GM18858 (cell line): ENCODE data around the gene LANCL1.

Source experiments
- ATAC-seq: cut with Tn5 transposase; IDR thresholded peaks from one replicate; pipeline ENCODE4 v1.9.1; 2021; ENCODE audit not compliant: unreplicated experiment

Gene LANCL1, protein sequence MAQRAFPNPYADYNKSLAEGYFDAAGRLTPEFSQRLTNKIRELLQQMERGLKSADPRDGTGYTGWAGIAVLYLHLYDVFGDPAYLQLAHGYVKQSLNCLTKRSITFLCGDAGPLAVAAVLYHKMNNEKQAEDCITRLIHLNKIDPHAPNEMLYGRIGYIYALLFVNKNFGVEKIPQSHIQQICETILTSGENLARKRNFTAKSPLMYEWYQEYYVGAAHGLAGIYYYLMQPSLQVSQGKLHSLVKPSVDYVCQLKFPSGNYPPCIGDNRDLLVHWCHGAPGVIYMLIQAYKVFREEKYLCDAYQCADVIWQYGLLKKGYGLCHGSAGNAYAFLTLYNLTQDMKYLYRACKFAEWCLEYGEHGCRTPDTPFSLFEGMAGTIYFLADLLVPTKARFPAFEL

GRCh38 chr2:210476194-210477128, at the start of gene LANCL1:
LANCL1 (minus strand) TSS chr2:210476759; CDS start chr2:210476396, 363 bp downstream.
- ATAC-seq = peak; percentile 99

GRCh38 chr2:210524533-210524932, 48.0 kb upstream of the LANCL1 start:
- no peak for ATAC-seq

DNA sequence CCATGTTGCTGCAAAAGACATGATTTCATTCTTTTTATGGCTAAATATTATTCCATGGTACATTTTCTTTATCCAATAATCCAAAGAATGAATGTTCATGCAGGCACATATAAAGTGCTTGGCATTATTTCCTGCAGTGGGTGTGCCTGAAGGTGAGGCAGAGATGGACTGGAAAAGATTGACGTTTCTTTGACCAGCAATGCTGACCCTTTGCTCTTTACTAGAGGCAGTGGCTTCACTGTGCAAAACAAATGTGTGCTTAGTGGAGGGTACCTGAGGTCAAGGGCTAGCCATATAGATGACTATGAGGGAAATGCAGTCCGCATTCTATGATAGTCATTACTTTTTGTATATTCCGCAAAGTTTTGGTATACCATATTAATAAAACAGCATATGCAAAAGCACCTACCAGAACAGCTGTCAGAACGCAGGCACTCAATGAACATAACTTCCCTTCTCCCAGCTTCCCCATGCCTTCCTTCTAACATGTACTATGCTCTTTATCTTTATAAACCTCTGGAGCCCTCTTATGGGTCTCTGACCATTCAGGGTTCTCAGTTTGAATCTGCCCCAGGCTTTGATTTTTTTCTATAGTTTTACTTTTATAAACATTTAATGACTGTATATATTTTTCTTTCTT, 47.2 kb upstream of the LANCL1 start:
- no peak for ATAC-seq

DNA sequence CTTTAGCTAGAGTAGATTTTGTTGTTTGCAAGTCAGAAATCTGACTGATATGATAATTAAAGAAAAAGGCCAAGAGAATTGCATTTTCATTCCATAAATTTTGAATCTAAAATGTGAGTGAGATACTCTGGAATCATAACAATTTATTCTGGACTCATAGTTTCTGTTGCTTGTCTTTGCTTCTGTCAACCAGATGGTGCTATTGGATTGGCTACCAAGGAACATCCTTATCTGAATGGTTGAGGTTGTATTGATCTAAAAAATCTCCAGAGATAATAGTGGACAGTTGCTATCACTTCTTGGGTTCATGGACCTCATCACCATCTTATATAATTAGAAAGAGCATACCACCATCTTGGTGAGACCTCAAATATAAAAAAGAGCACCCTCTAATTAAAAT, 45.8 kb upstream of the LANCL1 start:
- ATAC-seq = no peak

GRCh38 chr2:210519594-210519993, 43.0 kb upstream of the LANCL1 start:
- ATAC-seq = no peak

DNA sequence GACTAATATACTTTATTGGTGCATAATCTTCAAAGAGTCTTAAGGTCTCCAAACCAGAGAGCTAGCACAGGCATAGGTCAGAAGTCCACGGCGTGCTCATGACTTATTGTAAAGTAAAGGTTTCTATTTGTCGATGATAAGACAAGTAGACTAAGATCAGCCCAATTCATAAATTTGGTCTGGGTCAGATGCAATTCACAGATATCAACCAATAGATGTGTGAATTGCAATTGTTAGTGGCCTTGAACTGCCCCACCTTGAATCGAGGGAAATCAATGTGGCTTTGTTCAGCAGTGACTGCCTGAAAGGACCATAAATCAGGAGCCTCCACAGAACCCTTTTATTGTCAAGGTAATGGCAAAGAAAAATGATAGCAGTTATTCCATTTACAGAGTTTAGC, 40.7 kb upstream of the LANCL1 start:
- no peak for ATAC-seq

- ATAC-seq = no peak
These were observed 39.4 kb upstream of the LANCL1 start for GRCh38 chr2:210515911-210516310.

DNA sequence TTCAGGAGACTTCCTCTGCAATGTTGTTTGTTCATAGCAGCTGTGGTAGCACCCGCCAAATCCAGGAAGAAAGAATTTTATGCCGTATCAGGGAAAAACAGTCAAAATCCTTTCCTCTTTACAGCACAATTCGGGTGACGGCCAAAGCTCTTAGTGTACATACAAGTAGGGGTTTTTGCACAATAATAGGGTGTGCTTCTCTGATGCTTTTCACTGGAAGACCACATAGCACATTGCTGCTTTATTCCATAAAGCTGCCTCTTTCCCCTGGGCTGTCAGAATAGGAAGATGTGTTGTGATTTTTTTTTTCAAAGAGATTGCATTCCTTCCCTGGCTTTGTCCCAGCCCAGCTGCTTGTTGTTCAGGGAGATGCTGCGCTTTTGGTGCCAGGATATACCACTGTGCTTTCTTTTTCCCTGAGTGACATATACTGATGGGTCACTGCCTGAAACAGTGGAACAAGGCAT, 27.2 kb upstream of the LANCL1 start:
- no peak for ATAC-seq

- ATAC-seq = peak; percentile 90
These were observed 26.6 kb upstream of the LANCL1 start for GRCh38 chr2:210503001-210503623.

GRCh38 chr2:210496512-210496911, 20.0 kb upstream of the LANCL1 start:
- peak; percentile 89 for ATAC-seq

DNA sequence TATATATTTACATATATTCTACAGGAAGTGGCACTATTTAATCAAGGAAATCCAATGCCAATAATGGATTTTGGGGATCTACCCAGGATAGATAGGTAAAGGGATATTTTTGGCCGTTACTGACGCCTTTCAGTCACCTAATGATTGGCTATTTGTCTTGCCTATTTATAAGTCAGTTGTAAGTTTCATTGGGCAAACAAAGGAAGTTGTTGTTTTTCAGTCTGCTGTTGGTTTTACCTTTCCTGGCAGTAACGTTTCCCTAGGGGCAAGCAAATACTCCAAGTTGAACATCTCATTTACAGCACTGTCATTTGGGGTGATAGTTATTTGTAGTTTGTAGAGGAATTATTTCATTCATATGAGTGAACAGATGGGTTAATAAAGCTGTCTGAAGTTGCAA, 17.0 kb upstream of the LANCL1 start:
- ATAC-seq = no peak

GRCh38 chr2:210481601-210482175, 5.1 kb upstream of the LANCL1 start:
- ATAC-seq = no peak

DNA sequence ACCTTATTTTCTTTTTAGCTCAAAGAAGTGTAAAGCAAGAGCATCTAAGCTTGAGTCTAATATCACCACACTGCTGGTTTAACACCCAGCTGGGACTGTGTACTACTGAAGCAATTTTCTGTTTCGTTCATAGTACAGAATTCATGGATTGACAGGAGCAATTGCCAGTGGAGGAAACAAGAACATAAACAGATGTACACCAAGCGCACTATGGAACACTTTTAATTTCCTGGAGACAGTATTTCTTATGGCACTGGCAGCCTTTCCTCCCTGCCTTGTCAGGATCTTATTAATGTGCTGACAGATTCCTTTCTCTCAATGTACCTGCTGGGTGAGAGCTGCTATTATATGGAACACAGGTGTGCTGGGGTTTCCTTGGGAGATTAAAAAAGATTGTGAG, 4.2 kb upstream of the LANCL1 start:
- no peak for ATAC-seq

DNA sequence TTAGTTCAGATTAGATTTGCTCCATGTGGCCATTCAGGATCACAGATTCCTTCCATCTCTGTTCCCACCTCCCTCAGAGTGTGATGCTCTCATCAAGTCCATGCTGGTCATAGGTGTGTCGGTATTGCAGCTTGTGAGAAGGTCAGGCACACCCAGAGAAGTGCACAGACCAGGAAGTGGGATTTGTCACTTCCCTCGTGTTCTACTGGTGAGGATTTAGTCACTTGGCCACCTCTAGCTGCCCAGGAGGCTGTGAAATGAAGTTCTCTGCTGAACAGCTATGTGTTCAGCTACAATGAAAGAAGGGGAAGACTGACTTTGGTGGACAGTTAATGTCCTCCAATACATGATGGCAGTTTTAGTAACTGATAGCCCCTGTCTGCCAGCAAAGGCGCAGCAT, 3.5 kb upstream of the LANCL1 start:
- ATAC-seq = no peak

DNA sequence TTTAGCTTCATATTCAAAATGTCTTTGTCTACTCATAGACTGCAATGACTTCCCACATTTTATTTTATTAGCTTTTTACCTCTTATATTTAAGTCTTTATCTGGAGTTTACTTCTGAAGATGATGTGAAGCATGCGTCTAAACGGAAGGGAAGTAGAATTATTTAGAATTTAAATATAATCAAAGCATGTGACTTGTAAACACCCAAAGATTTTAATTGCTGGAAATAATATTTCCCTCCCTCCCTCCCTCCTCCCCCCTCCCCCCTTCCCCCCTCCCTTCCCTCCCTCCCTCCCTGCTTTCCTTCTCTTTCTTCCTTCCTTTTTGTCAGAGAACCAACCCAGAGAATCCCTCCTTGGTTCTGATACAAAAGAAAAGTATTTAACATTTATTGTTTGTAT, 2.1 kb upstream of the LANCL1 start:
- no peak for ATAC-seq

- ATAC-seq = no peak
These were observed 937 bp upstream of the LANCL1 start for GRCh38 chr2:210477496-210477895.

DNA sequence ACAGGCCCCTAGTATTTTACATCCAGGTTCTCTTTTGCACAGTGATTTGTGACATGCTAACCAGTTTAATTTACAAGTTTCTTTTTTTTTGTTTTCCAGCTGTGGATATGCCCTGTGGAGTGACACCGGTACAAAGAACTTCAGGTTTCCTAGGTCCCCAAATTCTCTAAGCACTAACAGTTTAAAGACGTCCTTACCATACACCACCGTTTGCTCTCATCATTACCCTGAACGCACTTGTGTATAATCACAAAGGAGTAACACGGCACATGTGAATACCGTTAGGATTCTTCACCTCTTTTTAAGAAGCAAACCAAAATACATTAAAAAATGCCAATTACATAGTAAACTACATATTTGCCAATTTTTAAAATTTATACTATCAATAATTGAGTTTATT, 853 bp downstream of the LANCL1 start:
- ATAC-seq = no peak

- no peak for ATAC-seq
These were observed 1.8 kb downstream of the LANCL1 start for GRCh38 chr2:210474776-210475175.

- ATAC-seq = peak; percentile 61
These were observed 15.2 kb downstream of the LANCL1 start for GRCh38 chr2:210461401-210461800.
